Stimulated activated memory B cell treated with anti-CD40 and anti-IgM and Interleukin-4, amounts not matched to agents 10 μg/mL and 1 μg/mL and 100 μg/mL, for 72 hours (primary cell): ENCODE measurements around the gene C6orf62.
"Not testable (repeated sequence)": the region's sequence is repeated elsewhere in the genome, so short reads cannot be mapped to it uniquely, and the experiment has no call there.

Experiments used
- ATAC-seq: fragments of 150-1000 bp; cut with Tn5 transposase; 2 replicates; pipeline ENCODE4 v1.10.0; 2021
- H3K27ac Mint-ChIP-seq: one replicate; pipeline ENCODE4 v1.8.0; 2022; ENCODE audit warnings: mild to moderate bottlenecking, mixed read lengths
- H3K27me3 Mint-ChIP-seq: one replicate; pipeline ENCODE4 v1.8.0; 2022; ENCODE audit warnings: mixed read lengths
- H3K36me3 Mint-ChIP-seq: one replicate; pipeline ENCODE4 v1.8.0; 2022; ENCODE audit warnings: mixed read lengths
- H3K4me1 Mint-ChIP-seq: one replicate; pipeline ENCODE4 v1.8.0; 2022; ENCODE audit warnings: mixed read lengths
- H3K4me3 Mint-ChIP-seq: one replicate; pipeline ENCODE4 v1.8.0; 2022; ENCODE audit warnings: mild to moderate bottlenecking, moderate library complexity, mixed read lengths
- H3K9me3 Mint-ChIP-seq: one replicate; pipeline ENCODE4 v1.8.0; 2022; ENCODE audit warnings: mixed read lengths

The C6orf62 gene

GRCh38 chr6:24694198-24694597 lies 24.8 kb downstream of the C6orf62 start:
- Mint-ChIP-seq H3K27ac (no peak overlapping the region), H3K9me3 (no peaks in the 10 kb centered on the region), H3K27me3 (no peaks in the 10 kb centered on the region), H3K36me3 (peaks cover 6% of the 10 kb centered on the region), H3K4me1 (peaks cover 6% of the 10 kb centered on the region), H3K4me3 (no peak overlapping the region)
- ATAC-seq = no peak

DNA sequence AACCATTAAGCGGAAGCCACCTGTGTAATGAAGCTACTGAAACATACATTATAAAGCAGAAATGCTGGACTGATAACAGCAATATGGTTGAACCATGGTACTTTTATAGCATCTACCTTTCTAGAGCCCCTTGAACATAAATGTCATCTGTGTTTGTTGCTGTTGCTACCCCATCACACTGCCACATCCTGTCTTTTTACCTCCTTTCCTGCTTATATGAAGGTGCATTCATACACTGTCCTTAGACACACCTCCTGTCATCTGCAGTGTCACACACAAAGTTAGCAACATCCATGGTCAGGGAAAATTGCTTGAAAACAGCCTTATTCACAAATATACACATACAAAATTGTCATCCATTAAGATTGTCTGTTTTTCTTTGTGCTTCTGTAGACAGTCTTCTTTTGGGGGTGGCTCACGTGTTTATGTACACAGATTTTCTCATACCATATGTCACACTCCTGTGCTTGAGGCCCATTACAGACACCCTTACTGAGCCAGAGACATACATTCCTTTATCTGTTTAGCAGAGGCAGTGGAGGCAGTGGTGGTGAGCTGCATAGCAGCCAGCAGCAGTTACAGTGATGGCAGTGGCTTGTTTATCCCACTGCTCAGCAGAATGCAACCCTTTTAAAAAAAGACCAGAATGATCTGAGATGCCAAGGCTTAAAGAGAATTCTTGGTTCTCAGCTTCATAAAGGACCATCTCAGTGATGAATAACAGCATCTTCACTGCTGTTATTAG lies 25.9 kb downstream of the C6orf62 start:
- Mint-ChIP-seq H3K27ac (no peak overlapping the region), H3K9me3 (no peaks in the 10 kb centered on the region), H3K27me3 (no peaks in the 10 kb centered on the region), H3K4me3 (no peak overlapping the region), H3K4me1 (peaks cover 6% of the 10 kb centered on the region), H3K36me3 (no peaks in the 10 kb centered on the region)
- no peak for ATAC-seq

DNA sequence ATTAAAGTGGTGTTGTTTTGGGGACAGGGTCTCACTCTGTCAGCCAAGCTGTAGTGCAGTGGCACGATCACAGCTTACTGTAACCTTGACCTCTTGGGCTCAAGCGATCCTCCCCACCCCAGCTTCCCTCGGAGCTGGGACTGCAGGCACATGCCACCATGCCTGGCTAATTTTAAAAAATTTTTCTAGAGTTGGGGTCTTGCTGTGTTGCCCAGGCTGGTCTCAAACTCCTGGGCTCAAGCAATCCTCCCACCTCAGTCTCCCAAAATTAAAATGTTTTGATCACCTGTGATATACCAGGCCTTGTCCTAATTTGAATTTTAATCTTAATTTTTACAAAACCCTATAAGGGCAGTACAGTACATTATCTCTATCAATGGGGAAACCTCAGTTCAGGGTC lies 26.5 kb downstream of the C6orf62 start:
- Mint-ChIP-seq H3K36me3 (peaks cover 3% of the 10 kb centered on the region), H3K9me3 (no peaks in the 10 kb centered on the region), H3K4me3 (no peak overlapping the region), H3K4me1 (peaks cover 6% of the 10 kb centered on the region), H3K27ac (no peak overlapping the region), H3K27me3 (no peaks in the 10 kb centered on the region)
- ATAC-seq = no peak

DNA sequence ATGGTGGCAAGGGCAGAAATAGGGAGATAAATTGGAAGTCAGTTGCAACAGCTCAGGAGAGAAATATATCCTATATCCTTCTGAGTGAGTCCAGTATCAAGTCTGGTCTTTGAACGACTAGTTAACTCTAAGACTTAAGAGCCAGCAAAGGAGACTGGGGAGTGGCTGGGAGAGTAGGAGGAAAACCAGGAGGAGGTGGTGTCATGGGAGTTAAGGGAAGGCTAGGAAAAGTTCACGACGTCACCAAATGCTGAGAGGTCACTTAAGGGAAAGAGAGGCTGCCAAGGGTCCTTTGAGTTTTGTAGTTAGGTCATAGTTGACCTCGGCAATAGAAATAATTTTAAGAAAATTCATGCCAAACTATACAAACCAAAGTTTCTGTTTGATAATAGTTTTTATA lies 27.0 kb downstream of the C6orf62 start:
- no peak for ATAC-seq
- Mint-ChIP-seq H3K4me1 (peaks cover 6% of the 10 kb centered on the region), H3K27me3 (no peaks in the 10 kb centered on the region), H3K9me3 (no peaks in the 10 kb centered on the region), H3K36me3 (peaks cover 7% of the 10 kb centered on the region), H3K4me3 (no peak overlapping the region), H3K27ac (no peak overlapping the region)

GRCh38 chr6:24691550-24691949 lies 27.4 kb downstream of the C6orf62 start:
- Mint-ChIP-seq H3K36me3 (peaks cover 10% of the 10 kb centered on the region), H3K4me1 (peaks cover 6% of the 10 kb centered on the region), H3K4me3 (no peak overlapping the region), H3K27me3 (no peaks in the 10 kb centered on the region), H3K27ac (no peak overlapping the region), H3K9me3 (no peaks in the 10 kb centered on the region)
- no peak for ATAC-seq

DNA sequence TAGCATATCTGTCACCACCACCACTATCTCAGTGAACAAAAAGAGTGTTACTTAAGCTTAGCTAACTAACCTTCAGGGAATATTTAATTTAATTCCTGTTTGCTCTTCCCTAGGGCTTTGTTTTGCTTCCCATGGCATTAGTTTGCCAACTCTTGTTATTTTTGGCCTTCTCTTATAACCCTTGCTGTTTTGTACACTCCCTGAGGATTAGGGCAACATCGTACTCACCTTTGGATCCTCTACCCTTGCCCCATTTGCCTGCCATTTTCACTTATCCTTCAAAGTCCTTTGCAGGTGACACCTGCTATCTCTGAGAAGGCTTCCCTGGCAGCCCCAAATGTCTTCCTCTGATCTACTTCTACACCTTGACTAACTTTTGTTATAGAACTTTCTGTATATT lies 28.4 kb downstream of the C6orf62 start:
- Mint-ChIP-seq H3K4me1 (peaks cover 4% of the 10 kb centered on the region), H3K27me3 (no peaks in the 10 kb centered on the region), H3K36me3 (peaks cover 12% of the 10 kb centered on the region)

GRCh38 chr6:24689964-24690363 lies 29.0 kb downstream of the C6orf62 start:
- H3K4me3 Mint-ChIP-seq = no peak overlapping the region
- ATAC-seq = no peak
- peaks cover 12% of the 10 kb centered on the region for H3K36me3 Mint-ChIP-seq
- no peaks in the 10 kb centered on the region for H3K4me1 Mint-ChIP-seq
- H3K27ac Mint-ChIP-seq = no peak overlapping the region
- H3K27me3 Mint-ChIP-seq = no peaks in the 10 kb centered on the region
- no peaks in the 10 kb centered on the region for H3K9me3 Mint-ChIP-seq

More for the DNA sequence above, 28.4 kb downstream of the C6orf62 start:
- H3K4me3 Mint-ChIP-seq = no peak overlapping the region
- no peak overlapping the region for H3K27ac Mint-ChIP-seq
- ATAC-seq = no peak
- no peaks in the 10 kb centered on the region for H3K9me3 Mint-ChIP-seq

DNA sequence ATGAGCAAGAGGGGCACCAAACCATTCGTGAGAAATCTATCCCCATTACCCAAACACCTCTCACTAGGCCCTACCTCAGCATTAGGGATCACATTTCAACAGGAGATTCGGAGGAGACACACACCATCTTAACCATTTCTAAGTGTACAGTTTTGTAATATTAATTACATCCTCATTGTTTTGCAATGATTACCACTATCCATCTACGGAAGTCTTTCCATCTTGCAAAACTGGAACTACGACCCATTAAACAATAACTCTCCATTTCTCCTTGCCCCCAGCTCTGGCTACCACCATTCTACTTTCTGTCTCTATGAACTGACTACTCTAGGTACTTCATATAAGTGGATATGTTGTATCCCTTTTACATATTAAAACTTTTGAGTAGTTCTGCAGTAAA lies 32.0 kb downstream of the C6orf62 start:
- Mint-ChIP-seq H3K9me3 (no peaks in the 10 kb centered on the region), H3K4me1 (no peaks in the 10 kb centered on the region), H3K36me3 (peaks cover 19% of the 10 kb centered on the region), H3K27me3 (no peaks in the 10 kb centered on the region), H3K27ac (no peak overlapping the region), H3K4me3 (no peak overlapping the region)
- no peak for ATAC-seq

DNA sequence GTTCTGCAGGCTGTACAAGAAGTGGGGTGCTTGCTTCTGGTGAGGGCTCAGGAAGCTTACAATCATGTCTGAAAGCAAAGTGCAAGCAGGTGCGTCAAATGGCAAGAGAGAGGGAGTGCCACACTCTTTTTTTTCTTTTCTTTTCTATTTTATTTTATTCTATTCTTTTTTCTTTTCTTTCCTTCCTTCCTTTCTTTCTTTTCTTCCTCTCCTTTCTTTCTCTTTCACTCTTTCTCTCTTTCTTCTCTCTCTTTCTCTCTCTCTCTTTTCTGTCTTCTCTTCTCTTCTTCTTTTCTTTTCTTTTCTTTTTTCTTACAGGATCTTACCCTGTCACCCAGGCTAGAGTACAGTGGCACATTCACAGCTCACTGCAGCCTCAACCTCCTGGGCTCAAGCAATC lies 32.5 kb downstream of the C6orf62 start:
- Mint-ChIP-seq H3K4me3 (no peak overlapping the region), H3K27ac (no peak overlapping the region), H3K27me3 (no peaks in the 10 kb centered on the region), H3K9me3 (no peaks in the 10 kb centered on the region), H3K36me3 (peaks cover 24% of the 10 kb centered on the region), H3K4me1 (no peaks in the 10 kb centered on the region)
- ATAC-seq = no peak

GRCh38 chr6:24683297-24684296 lies 35.4 kb downstream of the C6orf62 start:
- no peaks in the 10 kb centered on the region for H3K27me3 Mint-ChIP-seq
- H3K9me3 Mint-ChIP-seq = no peaks in the 10 kb centered on the region
- H3K4me1 Mint-ChIP-seq = peaks cover 8% of the 10 kb centered on the region
- H3K27ac Mint-ChIP-seq = no peak overlapping the region
- ATAC-seq = no peak
- H3K36me3 Mint-ChIP-seq = peaks cover 25% of the 10 kb centered on the region
- no peak overlapping the region for H3K4me3 Mint-ChIP-seq

DNA sequence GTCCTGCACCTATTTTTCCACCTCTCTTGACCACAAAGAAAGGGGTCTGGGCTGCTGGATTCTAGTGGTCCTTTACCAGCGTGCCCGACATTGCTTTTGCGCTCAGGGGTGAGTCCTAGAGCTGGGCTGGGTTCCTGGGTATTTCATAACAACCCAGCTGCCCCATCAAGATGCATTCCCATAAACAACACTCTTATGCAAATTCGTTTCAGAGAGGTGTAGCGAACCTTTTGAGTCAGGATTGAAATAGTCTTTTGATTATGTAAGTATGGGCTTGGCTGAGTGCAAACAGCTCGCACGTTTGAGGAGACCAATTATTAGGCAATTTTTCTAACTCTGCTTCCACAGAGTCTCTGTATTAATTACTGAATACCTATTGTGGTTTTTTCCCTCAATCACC lies 38.4 kb downstream of the C6orf62 start:
- no peak for ATAC-seq
- H3K36me3 Mint-ChIP-seq = peaks cover 13% of the 10 kb centered on the region
- H3K4me1 Mint-ChIP-seq = peaks cover 8% of the 10 kb centered on the region
- H3K9me3 Mint-ChIP-seq = no peaks in the 10 kb centered on the region
- no peak overlapping the region for H3K27ac Mint-ChIP-seq
- H3K4me3 Mint-ChIP-seq = no peak overlapping the region
- no peaks in the 10 kb centered on the region for H3K27me3 Mint-ChIP-seq

GRCh38 chr6:24678792-24679352 lies 40.1 kb downstream of the C6orf62 start:
- not testable (repeated sequence) for H3K4me3 Mint-ChIP-seq, H3K4me1 Mint-ChIP-seq, H3K9me3 Mint-ChIP-seq, ATAC-seq, H3K27ac Mint-ChIP-seq, H3K27me3 Mint-ChIP-seq
- peaks cover 16% of the 10 kb centered on the region for H3K36me3 Mint-ChIP-seq

DNA sequence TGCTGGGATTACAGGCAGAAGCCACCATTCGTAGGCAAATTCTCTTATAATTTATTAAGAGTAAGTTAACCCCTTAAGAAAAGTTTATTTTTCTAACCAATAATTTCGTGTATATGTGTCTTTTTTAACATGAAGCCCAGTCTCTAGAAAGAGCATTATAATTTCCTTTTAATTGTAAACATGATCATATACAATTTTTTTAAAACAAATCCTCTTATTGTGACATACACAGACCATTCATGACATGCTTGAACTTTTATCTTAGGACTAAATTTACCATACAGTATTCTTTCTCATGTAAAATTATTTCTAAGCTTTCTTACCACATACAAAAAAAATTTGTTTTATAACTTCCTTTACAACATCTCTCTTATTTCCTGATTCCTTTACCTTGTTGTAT lies 45.3 kb downstream of the C6orf62 start:
- H3K4me1 Mint-ChIP-seq = peaks cover 6% of the 10 kb centered on the region
- no peaks in the 10 kb centered on the region for H3K9me3 Mint-ChIP-seq
- H3K27ac Mint-ChIP-seq = no peak overlapping the region
- ATAC-seq = no peak
- H3K27me3 Mint-ChIP-seq = no peaks in the 10 kb centered on the region
- H3K4me3 Mint-ChIP-seq = no peak overlapping the region
- H3K36me3 Mint-ChIP-seq = peaks cover 27% of the 10 kb centered on the region

DNA sequence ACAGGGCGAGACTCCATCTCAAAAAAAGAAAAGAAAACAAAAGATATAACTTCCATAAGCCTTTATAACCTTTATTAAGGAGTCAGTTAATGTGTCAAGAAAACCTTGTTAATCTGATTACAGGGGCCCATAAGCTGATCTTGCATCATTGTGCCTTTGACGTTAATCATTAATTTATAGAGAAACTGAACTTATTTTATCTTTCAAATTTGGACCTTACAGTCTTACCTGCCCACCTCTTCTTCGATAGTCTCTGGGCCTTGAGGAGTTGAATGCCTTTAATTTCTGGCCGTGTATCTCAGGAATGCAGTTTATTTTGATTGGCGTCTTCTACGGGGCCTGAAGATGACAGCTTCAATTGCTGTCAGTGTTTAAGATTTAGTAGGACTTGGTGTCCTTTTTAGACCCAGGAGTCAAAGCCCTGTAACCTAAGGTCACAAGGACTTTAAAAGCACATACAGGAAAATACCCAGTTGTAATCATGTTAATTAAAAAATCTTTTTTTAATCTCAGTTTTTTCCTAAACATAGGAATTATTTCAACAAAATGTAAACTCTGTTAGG lies 46.3 kb downstream of the C6orf62 start:
- Mint-ChIP-seq H3K4me3 (no peak overlapping the region), H3K9me3 (no peaks in the 10 kb centered on the region), H3K27ac (no peak overlapping the region), H3K27me3 (no peaks in the 10 kb centered on the region), H3K36me3 (peaks cover 27% of the 10 kb centered on the region), H3K4me1 (peaks cover 10% of the 10 kb centered on the region)
- no peak for ATAC-seq

- not testable (repeated sequence) for ATAC-seq, H3K27me3 Mint-ChIP-seq, H3K4me3 Mint-ChIP-seq, H3K9me3 Mint-ChIP-seq, H3K27ac Mint-ChIP-seq
- H3K36me3 Mint-ChIP-seq = peaks cover 27% of the 10 kb centered on the region
- peaks cover 20% of the 10 kb centered on the region for H3K4me1 Mint-ChIP-seq
Observed at GRCh38 chr6:24671077-24671476, 47.9 kb downstream of the C6orf62 start.
